Measurements from ENCODE around the gene CHRND. TPM values are rescaled to one million over a fixed set of nuclear protein-coding genes. Genes with fewer than 3 reads are reported as not detected.

The CHRND gene
- total and polyA plus RNA-seq, 2 experiments from 2014 or later: 0.10 to 0.11 TPM

DNA sequence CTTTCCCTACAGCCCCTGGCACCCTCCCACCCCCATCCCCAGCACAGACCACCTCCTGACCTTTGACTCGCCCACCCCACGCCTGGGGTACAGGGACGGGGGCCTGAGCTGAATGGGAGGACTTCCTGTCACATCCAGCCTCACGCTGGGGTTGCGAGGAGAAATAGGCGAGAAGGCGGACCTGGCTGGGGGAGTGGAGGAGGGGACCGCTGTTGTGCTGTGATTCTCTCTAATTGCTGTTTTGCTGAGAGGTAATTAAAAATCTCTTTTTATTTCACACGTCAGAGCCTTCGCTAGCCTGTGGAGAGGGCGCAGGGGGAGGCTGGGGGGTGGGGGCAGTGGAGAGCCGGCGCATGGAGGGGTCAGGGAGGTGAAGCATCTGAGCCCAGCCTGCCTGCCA, 28.6 kb upstream of the CHRND start:
- Mint-ChIP-seq H3K27ac (no peak overlapping the region), H3K4me1 (peaks cover 18% of the 10 kb centered on the region), H3K36me3 (ENCODE audit: low read depth) (no peaks in the 10 kb centered on the region), H3K27me3 (ENCODE audit: insufficient read depth, low read depth, poor library complexity) (peaks cover 19% of the 10 kb centered on the region), H3K9me3 (no peaks in the 10 kb centered on the region), H3K4me3 (no peak overlapping the region)
- no peak overlapping the region for H2AFZ ChIP-seq
- H3K9me2 ChIP-seq (ENCODE audit: insufficient read depth): no peaks in the 10 kb centered on the region
- no peaks in the 10 kb centered on the region for H4K20me1 ChIP-seq (replicated peaks; ENCODE audit: insufficient read depth)
- no peak overlapping the region for H3K27ac ChIP-seq (ENCODE audit: low read depth)
- H3K79me2 ChIP-seq (replicated peaks; ENCODE audit: insufficient read depth): no peaks in the 10 kb centered on the region
- H3K4me3 ChIP-seq: no peak overlapping the region
- DNase-seq (ENCODE audit: low spot score) (no peak), ATAC-seq (no peak)
- peaks cover 10% of the 10 kb centered on the region; the same call in 1 of the 2 replicates for H3K4me1 ChIP-seq (ENCODE audit: insufficient read depth)
- H3K4me2 ChIP-seq: no peak overlapping the region
- no peaks in the 10 kb centered on the region for H3K36me3 ChIP-seq (ENCODE audit: insufficient read depth)
- no peaks in the 10 kb centered on the region for H3F3A ChIP-seq (replicated peaks; ENCODE audit: low read depth)
- peaks cover 6% of the 10 kb centered on the region; the same call in 1 of the 2 replicates for H3K27me3 ChIP-seq (ENCODE audit: insufficient read depth)
- TF ChIP-seq, protein P1, sequence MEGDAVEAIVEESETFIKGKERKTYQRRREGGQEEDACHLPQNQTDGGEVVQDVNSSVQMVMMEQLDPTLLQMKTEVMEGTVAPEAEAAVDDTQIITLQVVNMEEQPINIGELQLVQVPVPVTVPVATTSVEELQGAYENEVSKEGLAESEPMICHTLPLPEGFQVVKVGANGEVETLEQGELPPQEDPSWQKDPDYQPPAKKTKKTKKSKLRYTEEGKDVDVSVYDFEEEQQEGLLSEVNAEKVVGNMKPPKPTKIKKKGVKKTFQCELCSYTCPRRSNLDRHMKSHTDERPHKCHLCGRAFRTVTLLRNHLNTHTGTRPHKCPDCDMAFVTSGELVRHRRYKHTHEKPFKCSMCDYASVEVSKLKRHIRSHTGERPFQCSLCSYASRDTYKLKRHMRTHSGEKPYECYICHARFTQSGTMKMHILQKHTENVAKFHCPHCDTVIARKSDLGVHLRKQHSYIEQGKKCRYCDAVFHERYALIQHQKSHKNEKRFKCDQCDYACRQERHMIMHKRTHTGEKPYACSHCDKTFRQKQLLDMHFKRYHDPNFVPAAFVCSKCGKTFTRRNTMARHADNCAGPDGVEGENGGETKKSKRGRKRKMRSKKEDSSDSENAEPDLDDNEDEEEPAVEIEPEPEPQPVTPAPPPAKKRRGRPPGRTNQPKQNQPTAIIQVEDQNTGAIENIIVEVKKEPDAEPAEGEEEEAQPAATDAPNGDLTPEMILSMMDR (conservative IDR thresholded peaks at IDR 0.05; ENCODE audit: low read depth in 2 of 2): no peak
- no peak for TF ChIP-seq ZNF462 (CRISPR knock-in tag; IDR thresholded peaks at IDR 0.05)
- TF ChIP-seq, protein P2, sequence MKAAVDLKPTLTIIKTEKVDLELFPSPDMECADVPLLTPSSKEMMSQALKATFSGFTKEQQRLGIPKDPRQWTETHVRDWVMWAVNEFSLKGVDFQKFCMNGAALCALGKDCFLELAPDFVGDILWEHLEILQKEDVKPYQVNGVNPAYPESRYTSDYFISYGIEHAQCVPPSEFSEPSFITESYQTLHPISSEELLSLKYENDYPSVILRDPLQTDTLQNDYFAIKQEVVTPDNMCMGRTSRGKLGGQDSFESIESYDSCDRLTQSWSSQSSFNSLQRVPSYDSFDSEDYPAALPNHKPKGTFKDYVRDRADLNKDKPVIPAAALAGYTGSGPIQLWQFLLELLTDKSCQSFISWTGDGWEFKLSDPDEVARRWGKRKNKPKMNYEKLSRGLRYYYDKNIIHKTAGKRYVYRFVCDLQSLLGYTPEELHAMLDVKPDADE (IDR thresholded peaks at IDR 0.05): no peak
- no peak for TF ChIP-seq NANOG (IDR thresholded peaks at IDR 0.05; ENCODE audit: borderline replicate concordance)
- no peak for TF ChIP-seq ZNF114 (CRISPR knock-in tag; IDR thresholded peaks at IDR 0.05)
- TF ChIP-seq EZH2phosphoT487 (IDR thresholded peaks at IDR 0.05; ENCODE audit: unreplicated experiment): no peak

Data from GM23338 (cell line).